ENCODE measurements around the gene SNAPC1.
A peak's percentile ranks its signal among the peaks of the same experiment; 100 is the strongest.
"Not testable (repeated sequence)": the region's sequence is repeated elsewhere in the genome, so short reads cannot be mapped to it uniquely, and the experiment has no call there.

The SNAPC1 gene

DNA sequence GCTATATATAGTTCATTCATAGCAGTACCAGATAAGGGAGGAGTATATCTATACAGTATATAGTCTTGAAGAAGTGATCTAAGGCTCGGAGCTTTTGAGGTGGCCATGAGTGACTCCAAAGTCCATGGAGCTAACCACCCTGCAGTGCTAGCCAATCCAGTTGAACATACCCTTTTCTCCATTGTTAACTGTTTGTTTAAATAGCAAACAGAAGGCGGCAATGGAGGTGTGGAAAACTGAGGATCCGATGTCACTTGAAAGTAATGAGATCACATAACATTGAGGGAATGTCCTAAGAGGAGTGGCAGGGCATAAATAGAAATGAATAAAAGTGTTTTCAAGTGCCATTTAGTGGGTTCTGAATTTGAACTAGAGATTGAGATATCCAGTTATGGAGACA lies 12.4 kb upstream of the SNAPC1 start:
- DNase-seq (ENCODE audit: low read depth in 2 of 2), result no peak

DNA sequence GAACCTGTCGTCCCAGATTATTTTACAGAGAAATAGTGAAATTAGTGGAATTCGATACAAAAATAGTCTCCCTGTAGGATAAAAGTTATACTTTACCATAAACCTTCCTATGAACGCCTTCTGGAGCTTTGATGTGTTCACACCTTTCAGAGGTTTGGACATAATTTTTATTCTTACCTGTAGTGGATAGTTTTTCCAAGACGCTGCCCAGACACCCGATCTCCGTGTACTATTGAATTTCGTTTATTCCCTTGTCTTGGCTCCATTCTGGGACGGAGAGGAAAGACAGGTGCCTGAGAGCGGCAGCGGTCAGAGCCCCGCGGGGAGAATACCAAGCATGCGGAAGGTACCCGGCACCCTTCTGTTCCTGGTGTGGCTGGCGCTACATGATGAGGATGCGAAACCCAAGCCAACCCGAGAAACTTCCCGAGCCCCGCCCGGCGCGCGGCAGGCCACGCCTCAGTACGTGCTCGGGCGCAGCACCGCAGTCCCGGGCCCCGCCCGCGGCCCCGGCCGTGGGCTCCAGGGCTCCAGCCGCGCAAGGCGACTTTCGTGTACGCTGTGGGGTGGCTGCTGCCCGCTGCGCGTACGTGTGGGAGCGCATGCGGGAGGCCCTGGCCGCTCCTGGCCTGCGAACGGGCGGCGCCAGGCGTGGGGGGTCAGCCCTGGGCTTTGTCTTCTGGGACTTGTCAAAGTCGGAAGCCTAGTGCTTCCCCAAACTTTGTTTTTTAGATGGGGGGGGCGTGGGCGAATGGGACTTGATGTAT lies 11.3 kb upstream of the SNAPC1 start:
- DNase-seq (ENCODE audit: low read depth in 2 of 2), result peak; percentile 32 to 59

DNA sequence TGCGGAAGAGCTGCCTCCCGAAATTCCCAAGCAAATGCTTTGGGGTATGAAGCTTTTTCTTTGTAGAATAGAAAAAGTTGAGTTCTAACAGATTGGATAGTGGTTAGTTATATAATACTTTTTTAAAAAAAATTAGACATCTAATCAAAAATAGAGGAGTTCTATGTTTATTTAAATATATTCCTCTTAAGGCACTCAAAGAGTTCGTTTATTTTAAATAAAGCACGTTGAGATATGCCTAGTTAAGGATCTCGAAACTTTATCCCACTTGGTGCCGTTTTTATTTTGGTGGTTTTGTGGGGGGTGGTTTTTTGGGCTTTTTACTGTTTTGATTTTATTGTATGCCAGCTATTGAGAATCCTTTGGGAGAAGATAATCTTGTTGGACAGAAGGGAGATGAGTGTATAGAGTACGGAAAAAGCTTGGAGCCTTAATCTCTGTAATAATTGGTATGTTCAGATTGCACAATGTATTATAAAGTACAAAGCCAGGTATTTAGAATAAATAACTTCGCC lies 10.7 kb upstream of the SNAPC1 start:
- no peak for DNase-seq (ENCODE audit: low read depth in 2 of 2)

DNA sequence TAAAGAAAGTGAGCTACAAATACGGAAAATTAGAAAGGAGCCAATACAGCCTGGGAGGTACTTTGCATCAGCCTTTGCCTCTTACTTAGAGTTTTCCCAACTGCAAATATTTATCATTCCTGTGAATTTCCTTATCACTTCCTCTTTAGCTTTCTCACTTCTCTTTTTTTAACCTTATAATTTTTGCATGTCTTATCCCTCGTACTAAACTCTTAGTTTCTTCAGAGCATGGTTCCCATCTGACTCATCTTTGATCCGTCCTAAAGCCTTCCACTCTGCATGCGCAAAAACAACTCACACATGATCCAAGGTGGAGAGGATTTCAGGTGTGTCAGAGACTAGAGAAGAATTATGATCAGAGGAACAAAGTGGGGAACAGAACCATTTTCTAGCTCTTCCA lies 9.6 kb upstream of the SNAPC1 start:
- DNase-seq (ENCODE audit: low read depth in 2 of 2), result no peak

DNA sequence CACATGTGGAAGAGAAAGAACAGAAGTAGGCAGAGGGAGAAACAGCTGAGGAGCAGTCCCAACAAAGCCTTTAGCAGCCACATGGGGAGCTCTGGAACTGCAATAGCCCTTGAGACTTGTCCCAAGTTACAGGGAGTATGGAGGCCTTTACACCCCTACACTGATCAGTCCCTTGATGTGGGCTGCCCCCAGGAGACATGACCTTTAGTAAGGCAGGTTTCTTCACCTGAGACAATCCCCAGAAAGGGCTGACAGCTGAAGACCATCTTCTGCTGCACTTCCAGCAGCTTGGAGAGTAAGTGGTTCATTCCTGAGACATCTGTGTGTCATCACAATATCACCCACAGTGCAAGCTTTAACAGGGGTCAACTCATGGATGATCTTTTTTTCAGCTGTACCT lies 8.6 kb upstream of the SNAPC1 start:
- no peak for DNase-seq (ENCODE audit: low read depth in 2 of 2)

DNA sequence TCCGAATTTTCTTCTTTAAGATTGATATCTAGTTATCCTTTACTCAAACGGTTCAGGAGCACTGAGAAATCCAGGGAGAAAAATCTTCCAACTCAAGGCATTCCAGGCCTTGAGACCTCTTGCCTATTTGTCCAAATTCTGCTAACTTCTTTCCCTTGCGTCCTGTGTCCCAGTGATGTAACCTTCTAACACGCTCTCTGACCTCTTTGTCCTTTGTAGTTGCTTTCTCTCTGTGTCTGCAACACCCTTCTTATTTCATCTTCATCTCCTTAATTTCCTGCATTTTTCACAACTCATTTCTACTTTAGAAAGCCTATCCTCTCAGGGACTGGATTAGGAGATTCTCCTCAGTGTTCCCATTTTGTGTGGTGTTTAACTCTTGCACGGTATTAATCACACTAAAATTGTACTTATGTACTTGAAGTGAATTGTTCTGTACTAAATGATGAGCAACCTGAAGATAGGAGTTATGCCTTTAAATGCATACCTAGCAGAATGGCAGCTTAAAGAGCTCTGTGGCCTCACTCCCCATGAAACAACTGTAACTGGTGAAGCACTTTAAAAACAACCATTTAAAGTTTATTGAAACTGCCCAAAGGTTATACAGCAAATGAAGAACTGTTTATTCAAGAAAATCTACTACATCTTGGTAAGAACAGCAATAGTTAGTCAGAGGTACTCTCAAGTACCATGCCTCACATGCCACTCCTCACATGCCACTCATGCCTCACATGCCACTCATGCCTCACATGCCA lies 7.4 kb upstream of the SNAPC1 start:
- DNase-seq (ENCODE audit: low read depth in 2 of 2), result no peak

DNA sequence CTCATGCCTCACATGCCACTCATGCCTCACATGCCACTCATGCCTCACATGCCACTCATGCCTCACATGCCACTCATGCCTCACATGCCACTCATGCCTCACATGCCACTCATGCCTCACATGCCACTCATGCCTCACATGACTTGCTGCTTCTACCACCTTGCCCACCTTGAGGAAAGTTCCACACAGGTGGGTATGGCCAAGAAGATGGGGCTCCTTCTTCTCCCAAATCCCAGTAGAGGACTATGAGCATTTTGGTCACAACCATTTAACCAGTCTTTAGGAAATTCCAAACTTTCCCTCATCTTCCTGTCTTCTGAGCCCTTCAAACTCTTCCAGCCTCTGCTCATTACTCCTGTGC lies 6.9 kb upstream of the SNAPC1 start:
- DNase-seq (ENCODE audit: low read depth in 2 of 2), result not testable (repeated sequence)

DNA sequence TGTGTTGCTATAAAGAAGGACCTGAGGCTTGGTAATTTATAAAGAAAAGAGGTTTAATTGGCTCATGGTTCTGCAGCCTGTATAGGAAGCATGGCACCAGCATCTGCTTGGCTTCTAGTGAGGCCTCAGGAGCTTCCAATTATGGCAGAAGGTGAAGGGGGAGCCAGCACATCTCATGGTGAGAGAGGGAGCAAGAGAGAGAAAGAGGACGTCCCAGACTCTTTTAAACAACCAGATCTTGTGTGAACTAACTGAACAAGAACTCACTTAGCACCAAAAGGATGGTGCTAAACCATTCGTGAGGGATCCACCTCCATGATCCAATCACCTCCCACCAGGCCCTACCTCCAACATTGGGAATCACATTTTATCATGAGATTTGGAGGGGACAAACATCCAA lies 6.1 kb upstream of the SNAPC1 start:
- no peak for DNase-seq (ENCODE audit: low read depth in 2 of 2)

DNA sequence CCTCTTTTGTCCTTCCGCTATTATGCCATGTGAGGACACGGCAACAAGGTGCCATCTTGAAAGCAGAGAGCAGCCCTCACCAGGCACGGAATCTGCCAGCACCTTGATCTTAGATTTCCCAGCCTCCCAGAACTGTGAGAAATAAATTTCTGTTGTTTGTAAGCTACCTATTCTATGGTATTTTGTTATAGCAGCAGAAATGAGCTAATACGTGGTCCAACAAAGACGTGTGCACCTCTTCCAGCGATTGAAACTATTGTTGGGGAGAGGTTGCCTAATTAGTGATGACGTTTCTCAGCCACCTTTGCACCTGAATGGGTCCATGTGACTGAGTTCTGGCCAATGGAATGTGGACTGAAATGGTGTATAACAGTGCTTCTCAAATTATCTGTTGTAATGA lies 2.3 kb upstream of the SNAPC1 start:
- DNase-seq (ENCODE audit: low read depth in 2 of 2), result no peak

DNA sequence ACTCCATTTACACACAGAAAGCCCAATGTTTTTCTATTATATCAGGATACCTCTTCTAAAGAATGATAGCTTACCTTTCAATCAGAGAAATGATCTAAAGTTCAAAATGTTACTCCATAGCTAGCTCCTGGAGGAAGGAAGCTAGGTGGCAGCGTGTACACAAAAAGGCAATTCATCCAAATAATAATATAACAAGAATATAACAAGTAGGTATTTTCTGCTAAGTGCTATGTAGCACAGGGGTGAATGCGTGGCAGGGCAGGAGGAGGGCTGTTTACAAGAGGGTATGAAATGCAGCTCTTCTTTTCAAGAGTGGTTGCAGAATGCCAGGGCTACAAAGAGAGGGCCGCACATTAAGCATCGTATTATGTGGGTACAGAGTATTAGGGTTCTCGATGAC lies 663 bp upstream of the SNAPC1 start:
- no peak for DNase-seq (ENCODE audit: low read depth in 2 of 2)

DNA sequence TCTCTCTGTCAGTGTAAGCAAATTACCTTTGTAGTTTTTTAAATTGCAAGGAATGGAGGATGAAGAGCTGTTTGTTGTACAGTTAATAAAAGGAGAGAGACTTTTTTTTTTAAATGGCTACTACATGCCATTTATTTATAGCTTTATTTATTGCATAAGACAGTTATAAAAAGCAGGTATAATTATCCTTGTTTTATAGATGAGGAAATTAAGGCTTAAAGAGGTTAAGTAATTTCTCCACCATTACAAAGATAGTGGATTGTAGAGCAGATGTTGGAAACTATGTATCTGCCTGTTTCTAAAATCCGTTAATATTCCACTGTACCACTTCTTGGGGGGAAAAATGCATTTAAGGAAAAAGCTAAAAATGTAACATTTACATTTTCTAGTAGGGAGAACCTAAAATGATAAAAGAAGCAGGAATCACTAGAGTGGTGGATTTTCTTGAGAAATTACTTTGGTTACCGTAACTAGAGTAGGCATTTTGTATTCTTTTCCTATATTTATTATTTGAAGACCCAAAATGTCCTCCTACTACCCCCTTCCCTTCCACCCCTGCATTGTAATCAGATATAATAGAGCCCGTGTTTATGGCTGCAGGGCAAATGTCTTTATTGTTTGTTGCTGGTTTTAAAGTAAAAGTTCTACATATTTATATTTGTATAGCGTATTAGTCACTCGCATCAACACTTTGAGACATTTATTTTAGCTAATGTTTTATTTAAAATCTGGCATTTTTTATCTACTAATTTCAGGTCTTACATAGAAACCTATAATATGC lies 2.3 kb downstream of the SNAPC1 start:
- no peak for DNase-seq (ENCODE audit: low read depth in 2 of 2)

DNA sequence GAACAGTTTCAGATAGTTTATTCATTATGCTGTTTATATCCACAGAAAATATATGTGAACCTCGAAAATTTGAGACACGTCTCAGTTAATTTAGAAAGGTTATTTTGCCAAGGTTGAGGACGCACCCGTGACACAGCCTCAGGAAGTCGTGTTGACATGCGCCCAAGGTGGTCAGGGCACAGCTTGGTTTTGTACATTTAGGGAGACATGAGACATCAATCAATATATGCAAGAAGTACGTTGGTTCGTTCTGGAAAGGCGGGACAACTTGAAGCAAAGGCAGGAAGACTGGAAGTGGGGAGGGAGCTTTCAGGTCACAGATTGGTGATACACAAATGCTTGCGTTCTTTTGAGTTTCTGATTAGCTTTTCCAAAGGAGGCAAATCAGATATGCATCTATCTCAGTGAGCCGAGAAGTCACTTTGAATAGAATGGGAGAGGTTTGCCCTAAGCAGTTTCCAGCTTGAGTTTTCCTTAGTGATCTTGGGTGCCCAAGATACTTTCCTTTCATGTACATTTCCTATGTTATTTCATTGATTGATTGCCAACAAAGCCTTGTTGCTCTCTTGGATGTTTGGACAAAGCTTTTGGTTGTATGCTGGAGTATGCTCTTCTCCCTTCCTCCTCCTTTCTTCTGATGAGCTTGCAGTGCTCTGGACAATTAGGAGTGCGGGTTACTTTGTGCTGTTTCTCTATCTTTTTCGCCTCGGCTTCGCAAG lies 3.2 kb downstream of the SNAPC1 start:
- no peak for DNase-seq (ENCODE audit: low read depth in 2 of 2)

DNA sequence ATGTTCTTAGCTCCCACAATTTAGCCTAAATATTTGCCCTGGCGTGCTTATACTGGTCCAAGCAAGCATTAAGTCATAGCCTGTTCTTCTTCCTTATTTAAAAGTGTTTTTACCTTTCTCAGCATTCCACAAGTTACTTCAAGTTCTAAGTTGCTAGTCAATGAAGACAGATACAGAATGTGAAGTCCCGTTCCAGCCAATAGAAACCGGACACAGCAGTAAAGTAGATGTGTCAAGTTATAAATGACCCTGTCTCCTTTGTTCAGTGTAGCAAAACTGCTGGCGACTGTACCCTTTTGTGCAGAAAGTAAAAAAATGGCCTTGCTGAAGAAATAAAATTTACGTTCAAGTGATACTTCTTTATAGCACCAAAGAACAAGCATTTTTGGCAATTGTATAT lies 3.9 kb downstream of the SNAPC1 start:
- DNase-seq (ENCODE audit: low read depth in 2 of 2), result no peak

DNA sequence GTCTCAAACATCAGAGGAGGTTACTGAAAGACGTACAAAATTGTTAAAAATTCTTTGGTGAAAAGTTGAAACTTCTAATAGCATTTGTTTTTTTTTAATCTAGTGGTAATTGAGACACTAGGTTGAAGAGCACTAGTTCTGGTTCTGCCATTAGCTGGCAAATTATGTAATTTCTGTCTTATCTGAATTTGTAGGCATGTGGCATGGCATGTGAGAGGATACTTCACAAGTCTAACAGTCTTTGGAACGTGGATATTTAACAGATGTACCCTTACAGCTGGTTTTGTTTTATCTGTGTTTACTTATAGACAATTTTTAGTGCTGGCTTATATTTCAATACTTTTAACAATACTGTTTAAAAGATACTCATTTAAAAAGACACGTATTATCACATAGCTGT lies 6.0 kb downstream of the SNAPC1 start:
- DNase-seq (ENCODE audit: low read depth in 2 of 2), result no peak

DNA sequence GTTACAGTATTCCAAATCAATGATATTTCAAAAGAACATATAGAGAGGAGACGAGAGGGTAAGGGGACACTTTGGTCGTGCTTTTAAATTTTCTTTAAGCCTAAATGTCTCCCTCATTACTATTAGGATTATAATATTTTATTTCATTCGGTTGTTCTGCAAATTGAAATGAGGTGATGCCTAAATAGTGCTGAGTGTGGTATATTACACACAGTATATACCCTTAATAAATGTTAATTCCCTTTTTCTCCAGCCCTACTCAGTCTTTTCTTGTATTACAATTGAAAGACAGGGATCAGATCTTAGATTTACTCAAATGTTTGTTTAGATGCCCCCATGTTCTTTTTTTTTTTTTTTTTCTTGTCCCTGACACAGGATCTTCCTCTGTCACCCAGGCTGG lies 7.7 kb downstream of the SNAPC1 start:
- no peak for DNase-seq (ENCODE audit: low read depth in 2 of 2)

DNA sequence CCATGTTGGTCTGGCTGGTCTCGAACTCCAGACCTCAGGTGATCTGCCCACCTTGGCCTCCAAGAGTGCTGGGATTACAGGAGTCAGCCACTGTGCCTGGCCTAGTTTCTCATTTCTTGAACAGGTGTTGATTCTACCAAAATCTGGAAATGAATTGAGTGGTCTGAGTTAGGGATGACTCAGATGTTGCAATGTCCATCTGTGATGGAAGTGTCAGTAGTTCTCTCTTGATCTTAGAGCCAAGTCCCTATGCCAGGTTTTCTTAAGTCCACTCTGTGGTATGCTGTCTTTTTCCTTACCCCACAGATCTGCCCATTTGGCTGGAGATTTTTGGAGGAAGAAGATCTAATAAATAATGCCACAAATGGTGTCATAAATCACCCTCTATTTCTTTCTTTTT lies 12.6 kb downstream of the SNAPC1 start:
- DNase-seq (ENCODE audit: low read depth in 2 of 2), result no peak

DNA sequence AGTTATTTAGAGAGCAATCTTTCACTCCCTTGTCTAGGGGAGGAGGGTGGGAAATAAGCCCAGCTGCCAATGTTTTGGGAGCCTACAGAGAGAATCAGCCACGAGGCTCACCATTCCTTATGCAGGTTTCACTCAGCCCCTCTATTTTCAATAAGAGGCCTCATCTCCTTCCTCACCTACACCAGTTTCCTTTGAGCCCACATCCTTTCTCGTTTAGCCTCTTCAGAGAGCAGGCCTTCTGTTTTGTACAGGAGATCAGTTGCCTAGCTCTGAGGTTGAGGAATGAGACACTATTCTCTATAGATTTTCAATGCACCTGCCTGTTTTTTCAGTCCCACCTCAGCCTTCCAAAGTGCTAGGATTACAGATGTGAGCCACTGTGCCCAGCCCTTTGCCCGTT lies 17.9 kb downstream of the SNAPC1 start:
- DNase-seq (ENCODE audit: low read depth in 2 of 2), result no peak

DNA sequence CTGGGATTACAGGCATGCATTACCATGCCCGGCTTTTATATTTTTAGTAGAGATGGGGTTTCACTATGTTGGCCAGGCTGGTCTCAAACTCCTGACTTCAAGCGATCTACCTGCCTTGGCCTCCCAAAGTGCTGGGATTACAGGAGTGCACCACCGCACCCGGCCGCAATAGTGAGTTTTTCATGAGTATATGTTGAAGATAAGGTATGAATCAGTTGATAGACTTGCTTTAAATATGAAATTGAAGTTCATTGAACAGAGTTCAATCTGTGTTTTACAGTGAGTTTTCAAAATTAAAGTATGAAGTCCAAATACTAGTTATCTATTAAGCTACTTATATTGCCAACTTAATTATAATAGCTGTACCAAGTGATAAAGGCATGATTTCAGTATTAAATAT lies 35.1 kb downstream of the SNAPC1 start:
- DNase-seq (ENCODE audit: low read depth in 2 of 2), result no peak

DNA sequence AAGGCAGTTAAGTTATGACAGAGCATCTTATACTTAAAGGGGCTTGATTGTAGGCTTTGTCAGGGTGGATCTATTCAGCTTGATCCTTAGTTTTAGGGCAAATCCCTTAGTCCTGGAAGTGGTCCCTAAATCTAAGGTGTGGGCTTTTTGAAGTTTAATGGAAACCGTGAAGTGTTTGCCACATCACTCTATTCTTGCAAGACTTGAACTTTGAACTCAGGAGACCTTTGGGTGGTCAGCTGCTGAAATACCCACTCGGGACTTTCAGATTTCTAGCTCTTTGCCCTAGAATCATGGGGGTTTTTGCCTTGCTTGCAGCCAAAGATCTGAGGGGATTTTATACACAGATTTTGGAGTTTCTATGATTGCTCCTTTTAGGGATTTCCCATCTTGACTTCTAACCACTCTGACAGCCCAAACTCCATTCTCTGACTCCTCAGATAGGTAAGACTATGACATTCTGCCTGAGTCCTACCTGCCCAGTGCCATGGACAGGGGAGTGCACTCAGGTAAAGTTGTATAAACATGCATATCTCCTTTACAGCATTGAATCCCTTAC lies 39.9 kb downstream of the SNAPC1 start:
- DNase-seq (ENCODE audit: low read depth in 2 of 2), result no peak

DNA sequence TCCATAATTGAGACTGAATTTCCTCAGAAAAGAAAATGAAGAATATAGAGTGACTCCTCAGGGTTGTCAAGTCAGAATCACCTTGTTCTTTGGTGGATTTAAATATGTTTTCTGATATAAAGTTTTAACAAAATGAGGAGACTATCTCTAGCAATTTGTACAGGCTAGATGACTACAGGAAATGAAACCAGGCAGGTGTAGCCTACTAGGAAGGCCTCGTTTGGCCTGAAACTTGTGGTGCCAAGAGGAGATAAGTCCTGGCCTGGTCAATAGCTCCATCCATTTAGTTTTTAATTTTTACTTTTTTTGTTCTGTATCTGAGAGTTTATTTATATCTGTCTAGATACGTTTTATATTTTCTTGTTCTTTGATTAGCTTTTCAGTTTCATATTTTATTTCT lies 41.5 kb downstream of the SNAPC1 start:
- no peak for DNase-seq (ENCODE audit: low read depth in 2 of 2)

DNA sequence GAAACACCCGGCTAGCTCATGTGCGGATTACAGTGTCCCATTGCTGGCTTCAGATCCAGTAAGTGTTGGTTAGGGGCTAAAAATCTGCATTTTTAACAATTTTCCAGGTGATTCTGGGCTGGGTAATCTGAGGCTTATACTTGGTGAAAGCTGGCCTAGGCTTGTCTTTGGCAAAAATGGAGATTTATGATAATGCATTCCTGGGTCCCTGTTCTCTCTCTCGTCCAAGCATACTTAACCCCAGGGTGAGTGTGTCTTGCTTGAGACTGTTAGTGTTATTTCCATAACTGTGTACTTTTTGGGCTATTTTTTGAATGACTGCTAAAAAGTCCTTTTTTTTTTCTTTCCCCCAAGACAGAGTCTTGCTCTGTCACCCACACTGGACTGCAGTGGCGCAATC lies 43.2 kb downstream of the SNAPC1 start:
- no peak for DNase-seq (ENCODE audit: low read depth in 2 of 2)

DNA sequence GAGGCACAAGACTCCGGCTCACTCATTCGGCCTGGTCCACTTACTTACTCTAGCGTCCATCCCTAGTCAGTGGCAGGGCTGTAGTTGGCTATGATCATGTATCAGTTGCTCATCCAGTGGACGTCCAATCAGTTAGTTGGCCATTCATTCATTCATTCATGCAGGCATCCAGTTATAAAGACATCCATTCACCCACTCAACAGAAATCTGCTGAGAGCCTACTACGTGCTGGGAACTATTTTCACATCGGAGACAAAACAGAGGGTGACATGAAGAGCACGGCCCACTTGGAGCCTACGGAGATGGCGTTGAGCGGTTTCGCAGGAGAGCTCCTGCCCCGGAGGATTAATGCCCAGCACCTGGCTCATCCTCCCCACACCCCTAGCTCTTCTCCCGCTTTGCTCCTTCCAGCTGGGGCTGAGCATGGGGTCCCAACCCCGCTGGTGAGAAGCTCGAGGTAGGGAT lies 49.7 kb downstream of the SNAPC1 start:
- DNase-seq (ENCODE audit: low read depth in 2 of 2), result no peak

Measured in stimulated activated CD8-positive, alpha-beta memory T cell treated with anti-CD3 and anti-CD28 coated beads, Interleukin-2, amount 100 ng/mL, for 1 hour (primary cell).